GM12878 (cell line): ENCODE data around the gene NAT9. TPM values are rescaled to one million over a fixed set of nuclear protein-coding genes. Genes with fewer than 3 reads are reported as not detected.
A peak's percentile ranks its signal among the peaks of the same experiment; 100 is the strongest.

Source experiments
- ATAC-seq: fragments of 200-7000 bp; cut with Tn5 transposase; 3 replicates; pipeline ENCODE4 v1.9.1; 2020; ENCODE audit warnings: mild to moderate bottlenecking, moderate library complexity
- BruUV-seq: library from RNA; stranded (reverse); fragments of 400-500 nt; replicated peaks from 2 replicates; lab custom pipeline; 2021; lab: Mats Ljungman, UMichigan
- CTCF ChIA-PET: fragments of 300-600 bp; sonication (Branson Sonifier 250); formaldehyde crosslinking; extraction: SDS; loops from one replicate; lab custom pipeline; 2021; ENCODE audit warnings: inconsistent platforms; lab: Yijun Ruan, JAX
- POLR2A ChIA-PET: fragments of 350-600 bp; formaldehyde crosslinking; extraction: SDS; loops from one replicate; lab custom pipeline; 2021; ENCODE audit warnings: inconsistent platforms; lab: Charles Lee
- RAD21 ChIA-PET: fragments of 300-600 bp; sonication (Branson Sonifier 250); formaldehyde crosslinking; loops from one replicate; lab custom pipeline; 2023; ENCODE audit warnings: antibody characterized with exemption; ENCODE audit not compliant: unreplicated experiment; lab: Charles Lee
- SMC1A ChIA-PET: fragments of 300-600 bp; sonication (Branson Sonifier 250); formaldehyde crosslinking; loops from one replicate; lab custom pipeline; 2023; ENCODE audit not compliant: unreplicated experiment, uncharacterized antibody; lab: Charles Lee
- DNase-seq: peaks from one replicate; pipeline ENCODE4 v3.0.0-alpha.2; 2011; ENCODE audit warnings: low read depth, low spot score
- FAIRE-seq: peaks from 3 replicates; lab custom pipeline; 2011; peaks lifted over from hg19 to GRCh38; lab: Jason Lieb, UNC
- H2AFZ ChIP-seq: 2 replicates; pipeline ENCODE4 v1.6.0; 2011; ENCODE audit warnings: low read depth, low read length, control low read depth; ENCODE audit not compliant: control insufficient read depth
- H3K27ac ChIP-seq: 2 replicates; pipeline ENCODE4 v1.5.1; 2011; ENCODE audit warnings: control low read depth; ENCODE audit not compliant: control insufficient read depth, insufficient read depth
- H3K27me3 ChIP-seq, 2 experiments: replicated peaks in 1 of 2; 2 replicates each; pipeline versions ENCODE4 v1.6.0 to v1.6.1; 2011; ENCODE audit warnings: low read length in 1 of 2; ENCODE audit not compliant: control insufficient read depth in 2 of 2, insufficient read depth in 2 of 2
- H3K36me3 ChIP-seq, 2 experiments: 2 replicates each; pipeline ENCODE4 v1.5.1; 2011; ENCODE audit warnings: low read length in 1 of 2; ENCODE audit not compliant: control insufficient read depth in 2 of 2, insufficient read depth in 2 of 2
- H3K4me1 ChIP-seq: 2 replicates; pipeline ENCODE4 v1.6.1; 2011; ENCODE audit warnings: mild to moderate bottlenecking, low read length, moderate library complexity, mixed read lengths; ENCODE audit not compliant: control insufficient read depth, insufficient read depth
- H3K4me2 ChIP-seq: 2 replicates; pipeline ENCODE4 v1.6.0; 2011; ENCODE audit warnings: control low read depth; ENCODE audit not compliant: control insufficient read depth, insufficient read depth
- H3K4me3 ChIP-seq: fragments of 200-600 bp; sonication (generic); 2 replicates; pipeline ENCODE4 v1.5.1; 2016
- H3K79me2 ChIP-seq: 2 replicates; pipeline ENCODE4 v1.6.0; 2011; ENCODE audit warnings: low read length; ENCODE audit not compliant: control insufficient read depth, insufficient read depth
- H3K9ac ChIP-seq: 2 replicates; pipeline ENCODE4 v1.8.0; 2011; ENCODE audit warnings: low read length, control low read depth, mixed read lengths; ENCODE audit not compliant: control insufficient read depth, insufficient read depth
- H3K9me3 ChIP-seq: replicated peaks from 3 replicates; pipeline ENCODE4 v1.5.1; 2011; ENCODE audit warnings: mild to moderate bottlenecking, low read length; ENCODE audit not compliant: control insufficient read depth, insufficient read depth
- H4K20me1 ChIP-seq: 2 replicates; pipeline ENCODE4 v1.6.0; 2011; ENCODE audit not compliant: control insufficient read depth, insufficient read depth
- ATF2 ChIP-seq: IDR thresholded peaks from 2 replicates; pipeline ENCODE4 v1.6.1; 2012; ENCODE audit warnings: low read length, inconsistent platforms
- CBX3 ChIP-seq: fragments of 200-600 bp; sonication (generic); IDR thresholded peaks from 2 replicates; pipeline ENCODE4 v1.6.1; 2016; ENCODE audit warnings: low read depth, borderline replicate concordance
- HSF1 ChIP-seq: fragments of 150-350 bp; IDR thresholded peaks from 2 replicates; pipeline ENCODE4 v1.6.1; 2014; ENCODE audit warnings: mild to moderate bottlenecking, low read depth, low read length
- MEF2B ChIP-seq: fragments of 450-650 bp; IDR thresholded peaks from 2 replicates; pipeline ENCODE4 v1.6.1; 2018; ENCODE audit warnings: mild to moderate bottlenecking, moderate library complexity; ENCODE audit not compliant: partially characterized antibody, poor library complexity, severe bottlenecking
- NR2C2 ChIP-seq: IDR thresholded peaks from 2 replicates; pipeline ENCODE4 v1.6.1; 2011; ENCODE audit warnings: borderline replicate concordance, low read depth; ENCODE audit not compliant: control insufficient read depth, insufficient read length
- PBX3 ChIP-seq: IDR thresholded peaks from 2 replicates; pipeline ENCODE4 v1.6.1; 2011; ENCODE audit warnings: mild to moderate bottlenecking, low read depth, low read length, moderate library complexity; ENCODE audit not compliant: insufficient replicate concordance
- RAD51 ChIP-seq: fragments of 450-650 bp; IDR thresholded peaks from 2 replicates; pipeline ENCODE4 v1.6.1; 2016; ENCODE audit warnings: moderate library complexity, mild to moderate bottlenecking, inconsistent platforms
- RCOR1 ChIP-seq: conservative IDR thresholded peaks from 2 replicates; pipeline ENCODE4 v1.6.1; 2012; ENCODE audit warnings: low read depth, low read length, improper control_type of control experiment
- TAF1 ChIP-seq: IDR thresholded peaks from 2 replicates; pipeline ENCODE4 v1.6.1; 2011; ENCODE audit warnings: mild to moderate bottlenecking, low read depth, low read length, borderline replicate concordance
- TBL1XR1 ChIP-seq: IDR thresholded peaks from 2 replicates; pipeline ENCODE4 v1.6.1; 2012; ENCODE audit warnings: low read depth, low read length, improper control_type of control experiment
- YBX1 ChIP-seq: fragments of 450-650 bp; IDR thresholded peaks from 2 replicates; pipeline ENCODE4 v1.6.1; 2016; ENCODE audit warnings: antibody characterized with exemption
- ZNF274 ChIP-seq: IDR thresholded peaks from one replicate; pipeline ENCODE4 v1.8.0; 2011; ENCODE audit not compliant: insufficient read length, insufficient read depth
- ZZZ3 ChIP-seq: IDR thresholded peaks from 2 replicates; pipeline ENCODE4 v1.6.1; 2011; ENCODE audit warnings: low read depth; ENCODE audit not compliant: control insufficient read depth, insufficient read length
- WGBS: methylation state at CpG from one replicate; pipeline ENCODE4 v1.1.6; 2016; ENCODE audit warnings: low lambda C conversion rate; ENCODE audit not compliant: insufficient replicate concordance, insufficient coverage; ENCODE audit errors: missing lambda C conversion rate; 5-methylcytosine and 5-hydroxymethylcytosine counted together
- in situ Hi-C: fragments of 300-500 bp; cut with MboI; formaldehyde crosslinking; loops from 9 replicates; pipeline ENCODE4 v1.14.3; 2018; ENCODE audit warnings: mixed read lengths
- intact Hi-C: fragments of 100-400 bp; cut with micrococcal nuclease; formaldehyde crosslinking; loops from one replicate; pipeline ENCODE4 v1.14.2; 2022; ENCODE audit not compliant: unreplicated experiment
- polyA plus RNA-seq, 11 experiments: library from polyadenylated mRNA; depleted of rRNA in 4 of 11; unstranded in 6 of 11; stranded (reverse) in 5 of 11; fragments of >200 nt; fragmentation: Nextera tagmentation in 4 of 11; fragmentation: Illumina TruSeq in 1 of 11; extraction: Ambion mirVana in 4 of 11; extraction: Trizol in 1 of 11; gene quantifications; 1 replicate in 1 of 11; 2 replicates in 10 of 11; pipeline versions ENCODE4 v1.2.1 to v1.2.3, GENCODE V29; 2011 to 2016; ENCODE audit warnings: inconsistent platforms in 2 of 11, missing spikeins in 2 of 11, low read depth in 1 of 11
- total RNA-seq, 4 experiments: library from RNA; depleted of rRNA in 3 of 4; stranded (reverse); fragments of >200 nt in 3 of 4; fragmentation: Illumina TruSeq in 1 of 4; extraction: Trizol in 1 of 4; gene quantifications; 2 replicates each; pipeline versions ENCODE4 v1.2.1 to v1.2.3, GENCODE V29; 2013 to 2021

NAT9 gene
- total and polyA plus RNA-seq, 10 of the 15 experiments (the other 5 are each of a cell fraction or from before 2014, with no cell fraction given): 3.5 to 45.3 (median 27.3) TPM

- Histone ChIP-seq H3K9me3 (no peaks in the 10 kb centered on the region), H3K79me2 (peaks cover 33% of the 10 kb centered on the region), H3K4me2 (peak overlapping the region; percentile 92), H3K27me3 (no peaks in the 10 kb centered on the region), H3K9ac (peak overlapping the region; percentile 73), H3K4me1 (peaks cover 3% of the 10 kb centered on the region), H2AFZ (no peak overlapping the region), H3K27ac (no peak overlapping the region), H3K4me3 (peak overlapping the region; percentile 96), H3K36me3 (no peaks in the 10 kb centered on the region; a peak in 1 of 4 replicates), H4K20me1 (no peaks in the 10 kb centered on the region)
- ChIA-PET SMC1A (interaction anchor here (1.2 to 3.1 kb wide), 6 partner anchors 9 to 93 kb away, joined by 3 to 10 read pairs (median 6); partner anchors contain the start of genes NAT9 and RAB37), RAD21 (interaction anchor here (0.7 to 2.9 kb wide), 5 partner anchors 9 to 210 kb away, joined by 4 to 11 read pairs (median 4); a partner anchor contains a TSS), CTCF (interaction anchor here (0.6 to 2.1 kb wide), 15 partner anchors 10 to 538 kb away, joined by 3 to 12 read pairs (median 3); partner anchors contain the start of genes NAT9 and RAB37), POLR2A (interaction anchor here (0.6 to 3.9 kb wide), 7 partner anchors 9 to 123 kb away, joined by 3 to 17 read pairs (median 7); partner anchors contain the start of genes NAT9 and RAB37)
- ATAC-seq (no peak), FAIRE-seq (no peak), DNase-seq (no peak)
- WGBS: 59% methylated on average over 13 of the region's 13 CpGs
- TF ChIP-seq CBX3: no peak
- TF ChIP-seq RCOR1: no peak
- no peak for TF ChIP-seq ZZZ3
- no peak for TF ChIP-seq ZNF274
- no peak for TF ChIP-seq RAD51
- no peak for TF ChIP-seq TBL1XR1
- TF ChIP-seq HSF1: no peak
- no peak for TF ChIP-seq YBX1
- no peak for TF ChIP-seq ATF2
- TF ChIP-seq NR2C2: no peak
- no peak for TF ChIP-seq PBX3
- TF ChIP-seq TAF1: no peak
- no peak for TF ChIP-seq MEF2B
- in situ Hi-C loops: no loop called here
- intact Hi-C loops: no loop called here
- no TSS peak for BruUV-seq
These were observed 25.6 kb downstream of the NAT9 start for GRCh38 chr17:74750327-74751069.
